HepG2 (cell line): ENCODE data around the gene USE1. TPM values are rescaled to one million over a fixed set of nuclear protein-coding genes. Genes with fewer than 3 reads are reported as not detected.

Experiments
- AKNA ChIP-seq: sonication (generic); formaldehyde crosslinking; IDR thresholded peaks from 2 replicates; pipeline ENCODE4 v1.4.0; 2020; ENCODE audit warnings: missing genetic modification reagents, borderline replicate concordance
- FOXO1 ChIP-seq: sonication (generic); formaldehyde crosslinking; IDR thresholded peaks from 2 replicates; pipeline ENCODE4 v1.4.0; 2020; ENCODE audit warnings: missing genetic modification reagents
- HNRNPLL ChIP-seq: fragments of 200-400 bp; formaldehyde crosslinking; IDR thresholded peaks from 2 replicates; pipeline ENCODE4 v1.6.1; 2017; ENCODE audit warnings: mild to moderate bottlenecking, low read depth, low read length; ENCODE audit not compliant: poor library complexity, severe bottlenecking
- KLF9 ChIP-seq: IDR thresholded peaks from 2 replicates; pipeline ENCODE4 v1.6.1; 2016; ENCODE audit warnings: low read depth
- MIXL1 ChIP-seq: IDR thresholded peaks from 2 replicates; pipeline ENCODE4 v1.6.1; 2016
- NPAS2 ChIP-seq: sonication (generic); formaldehyde crosslinking; IDR thresholded peaks from 2 replicates; pipeline ENCODE4 v1.8.0; 2022; ENCODE audit warnings: mild to moderate bottlenecking, missing genetic modification reagents, borderline replicate concordance
- PHF5A ChIP-seq: IDR thresholded peaks from one replicate; pipeline ENCODE4 v1.6.1; 2018; ENCODE audit warnings: low read depth, missing genetic modification reagents; ENCODE audit not compliant: unreplicated experiment
- SMC3 ChIP-seq: IDR thresholded peaks from 2 replicates; pipeline ENCODE4 v1.6.1; 2011; ENCODE audit warnings: low read length, improper control_type of control experiment
- SP4 ChIP-seq: sonication (generic); formaldehyde crosslinking; IDR thresholded peaks from 2 replicates; pipeline ENCODE4 v1.8.1; 2023; ENCODE audit warnings: mild to moderate bottlenecking, missing genetic modification reagents
- TARDBP ChIP-seq: sonication (generic); formaldehyde crosslinking; IDR thresholded peaks from 2 replicates; pipeline ENCODE4 v1.8.0; 2022; ENCODE audit warnings: mild to moderate bottlenecking, missing genetic modification reagents
- WIZ ChIP-seq: sonication (generic); formaldehyde crosslinking; IDR thresholded peaks from 2 replicates; pipeline ENCODE4 v1.5.1; 2020; ENCODE audit warnings: mild to moderate bottlenecking, missing genetic modification reagents
- ZNF180 ChIP-seq: sonication (generic); formaldehyde crosslinking; IDR thresholded peaks from 2 replicates; pipeline ENCODE4 v1.4.0; 2020; ENCODE audit warnings: low read depth, missing genetic modification reagents, borderline replicate concordance
- ZNF367 ChIP-seq: sonication (generic); formaldehyde crosslinking; IDR thresholded peaks from 2 replicates; pipeline ENCODE4 v1.4.0; 2020; ENCODE audit warnings: missing genetic modification reagents, borderline replicate concordance
- ZNF441 ChIP-seq: sonication (generic); formaldehyde crosslinking; IDR thresholded peaks from 2 replicates; pipeline ENCODE4 v1.7.0; 2021; ENCODE audit warnings: missing genetic modification reagents, borderline replicate concordance
- ZNF460 ChIP-seq: sonication (generic); formaldehyde crosslinking; IDR thresholded peaks from 2 replicates; pipeline ENCODE4 v1.5.1; 2020; ENCODE audit warnings: missing genetic modification reagents, mild to moderate bottlenecking, borderline replicate concordance
- ZNF720 ChIP-seq: sonication (generic); formaldehyde crosslinking; IDR thresholded peaks from 2 replicates; pipeline ENCODE4 v1.4.0; 2020; ENCODE audit warnings: missing genetic modification reagents
- polyA plus RNA-seq, 8 experiments: library from polyadenylated mRNA; depleted of rRNA in 3 of 8; stranded (reverse) in 7 of 8; unstranded in 1 of 8; fragments of >200 nt; fragmentation: Illumina TruSeq in 4 of 8; extraction: Trizol in 4 of 8; gene quantifications; 2 replicates each; pipeline versions ENCODE4 v1.2.1 to v1.2.3, GENCODE V29; 2011 to 2016; ENCODE audit warnings: low read depth in 4 of 8, missing spikeins in 1 of 8, mixed read lengths in 1 of 8; ENCODE audit not compliant: insufficient read depth in 1 of 8
- total RNA-seq, 5 experiments: library from RNA; depleted of rRNA; stranded (reverse); fragments of >200 nt; fragmentation: Illumina TruSeq; extraction: Trizol; gene quantifications; 2 replicates each; pipeline ENCODE4 v1.2.3, GENCODE V29; 2016; ENCODE audit warnings: low read depth in 1 of 5
- TF ChIP-seq, protein P1 (sequence below): sonication (generic); formaldehyde crosslinking; IDR thresholded peaks from 2 replicates; pipeline ENCODE4 v1.9.0; 2022; ENCODE audit warnings: missing genetic modification reagents, mild to moderate bottlenecking, borderline replicate concordance
- TF ChIP-seq, protein P2 (sequence below): sonication (generic); formaldehyde crosslinking; IDR thresholded peaks from 2 replicates; pipeline ENCODE4 v1.4.0; 2020; ENCODE audit warnings: low read depth, mild to moderate bottlenecking, missing genetic modification reagents
- TF ChIP-seq, protein P3 (sequence below): sonication (generic); formaldehyde crosslinking; IDR thresholded peaks from 2 replicates; pipeline ENCODE4 v1.4.0; 2020; ENCODE audit warnings: missing genetic modification reagents

USE1 gene
- total and polyA plus RNA-seq, 2 of the 13 experiments (the other 11 are each of a cell fraction or from before 2014, with no cell fraction given) = 9.9 to 17.6 TPM

DNA sequence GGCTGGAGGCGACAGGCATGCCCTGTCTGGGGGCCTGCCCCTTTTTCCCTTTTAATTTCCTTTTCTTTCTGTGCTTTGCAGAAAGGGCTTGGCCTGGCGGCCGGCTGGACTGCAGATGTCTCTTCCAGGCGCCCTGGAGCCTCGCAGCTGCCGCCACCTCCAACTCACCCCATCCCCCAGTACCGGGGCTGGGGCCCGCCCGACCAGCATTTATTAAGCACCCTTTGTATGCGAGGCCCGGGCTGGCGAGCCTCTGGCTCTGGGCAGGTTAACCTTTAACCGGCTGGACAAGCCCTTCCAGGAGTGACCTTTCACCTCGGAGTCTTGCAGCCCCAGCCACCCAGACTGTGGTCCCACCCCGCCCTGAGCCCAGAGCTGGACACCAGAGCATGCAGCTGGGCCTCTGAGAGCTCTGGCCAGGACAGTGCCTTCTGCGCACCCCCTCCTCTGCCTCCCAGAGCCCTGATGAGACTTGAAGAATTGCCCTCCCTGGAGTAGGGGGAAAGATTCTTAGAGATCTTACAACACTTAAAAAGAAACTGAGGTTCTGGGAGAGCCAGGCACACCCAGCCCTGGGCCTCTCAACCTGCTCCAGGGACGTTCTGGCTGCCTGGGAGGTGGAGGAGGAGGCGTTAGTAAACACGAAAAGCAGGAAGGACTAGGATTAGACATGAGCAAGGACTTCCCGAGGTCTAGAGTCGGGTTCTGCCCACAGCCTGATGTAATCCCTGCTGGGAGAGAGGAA lies 31.7 kb downstream of the USE1 start (continued):
- TF ChIP-seq, protein P1, sequence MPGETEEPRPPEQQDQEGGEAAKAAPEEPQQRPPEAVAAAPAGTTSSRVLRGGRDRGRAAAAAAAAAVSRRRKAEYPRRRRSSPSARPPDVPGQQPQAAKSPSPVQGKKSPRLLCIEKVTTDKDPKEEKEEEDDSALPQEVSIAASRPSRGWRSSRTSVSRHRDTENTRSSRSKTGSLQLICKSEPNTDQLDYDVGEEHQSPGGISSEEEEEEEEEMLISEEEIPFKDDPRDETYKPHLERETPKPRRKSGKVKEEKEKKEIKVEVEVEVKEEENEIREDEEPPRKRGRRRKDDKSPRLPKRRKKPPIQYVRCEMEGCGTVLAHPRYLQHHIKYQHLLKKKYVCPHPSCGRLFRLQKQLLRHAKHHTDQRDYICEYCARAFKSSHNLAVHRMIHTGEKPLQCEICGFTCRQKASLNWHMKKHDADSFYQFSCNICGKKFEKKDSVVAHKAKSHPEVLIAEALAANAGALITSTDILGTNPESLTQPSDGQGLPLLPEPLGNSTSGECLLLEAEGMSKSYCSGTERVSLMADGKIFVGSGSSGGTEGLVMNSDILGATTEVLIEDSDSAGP (CRISPR knock-in tag) = no peak
- TF ChIP-seq ZNF180 (CRISPR knock-in tag) (no peak), FOXO1 (CRISPR knock-in tag) (no peak), ZNF720 (CRISPR knock-in tag) (no peak), TARDBP (no peak), ZNF441 (CRISPR knock-in tag) (peak; percentile 20; the same call in 1 of the 2 replicates), WIZ (no peak), SMC3 (no peak), SP4 (CRISPR knock-in tag) (no peak), MIXL1 (CRISPR knock-in tag) (no peak), PHF5A (no peak), HNRNPLL (peak; percentile 3), ZNF460 (no peak; the same call in 1 of the 2 replicates), ZNF367 (CRISPR knock-in tag) (no peak), KLF9 (CRISPR knock-in tag) (no peak), NPAS2 (CRISPR knock-in tag) (no peak), AKNA (CRISPR knock-in tag) (no peak)
- TF ChIP-seq, protein P2, sequence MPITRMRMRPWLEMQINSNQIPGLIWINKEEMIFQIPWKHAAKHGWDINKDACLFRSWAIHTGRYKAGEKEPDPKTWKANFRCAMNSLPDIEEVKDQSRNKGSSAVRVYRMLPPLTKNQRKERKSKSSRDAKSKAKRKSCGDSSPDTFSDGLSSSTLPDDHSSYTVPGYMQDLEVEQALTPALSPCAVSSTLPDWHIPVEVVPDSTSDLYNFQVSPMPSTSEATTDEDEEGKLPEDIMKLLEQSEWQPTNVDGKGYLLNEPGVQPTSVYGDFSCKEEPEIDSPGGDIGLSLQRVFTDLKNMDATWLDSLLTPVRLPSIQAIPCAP = no peak
- TF ChIP-seq, protein P3, sequence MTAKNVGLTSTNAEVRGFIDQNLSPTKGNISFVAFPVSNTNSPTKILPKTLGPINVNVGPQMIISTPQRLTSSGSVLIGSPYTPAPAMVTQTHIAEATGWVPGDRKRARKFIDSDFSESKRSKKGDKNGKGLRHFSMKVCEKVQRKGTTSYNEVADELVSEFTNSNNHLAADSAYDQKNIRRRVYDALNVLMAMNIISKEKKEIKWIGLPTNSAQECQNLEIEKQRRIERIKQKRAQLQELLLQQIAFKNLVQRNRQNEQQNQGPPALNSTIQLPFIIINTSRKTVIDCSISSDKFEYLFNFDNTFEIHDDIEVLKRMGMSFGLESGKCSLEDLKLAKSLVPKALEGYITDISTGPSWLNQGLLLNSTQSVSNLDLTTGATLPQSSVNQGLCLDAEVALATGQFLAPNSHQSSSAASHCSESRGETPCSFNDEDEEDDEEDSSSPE = no peak
